ENCODE results near the gene FSTL5.

FSTL5 gene

DNA sequence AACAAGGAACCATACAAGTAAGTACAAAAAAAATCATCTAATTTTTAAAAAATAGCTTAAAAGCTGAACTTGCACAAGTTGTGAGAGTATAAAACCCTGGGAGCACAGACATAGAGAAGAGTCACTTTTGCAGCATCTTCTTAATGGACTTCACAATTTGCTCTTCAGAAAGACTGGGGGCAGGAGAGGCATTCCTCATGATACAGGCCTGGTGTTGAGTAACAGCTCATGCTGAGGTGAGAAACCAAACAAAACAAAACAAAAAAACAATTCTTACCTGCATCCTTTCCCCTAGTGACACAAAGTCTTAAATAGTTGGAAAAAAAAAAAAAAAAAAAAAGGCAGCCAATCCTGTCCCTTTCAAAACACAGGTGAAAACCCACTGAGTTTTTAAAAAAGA lies 562.8 kb downstream of the FSTL5 start:
- no peak overlapping the region for H3K27ac ChIP-seq (ENCODE audit: low read length)

DNA sequence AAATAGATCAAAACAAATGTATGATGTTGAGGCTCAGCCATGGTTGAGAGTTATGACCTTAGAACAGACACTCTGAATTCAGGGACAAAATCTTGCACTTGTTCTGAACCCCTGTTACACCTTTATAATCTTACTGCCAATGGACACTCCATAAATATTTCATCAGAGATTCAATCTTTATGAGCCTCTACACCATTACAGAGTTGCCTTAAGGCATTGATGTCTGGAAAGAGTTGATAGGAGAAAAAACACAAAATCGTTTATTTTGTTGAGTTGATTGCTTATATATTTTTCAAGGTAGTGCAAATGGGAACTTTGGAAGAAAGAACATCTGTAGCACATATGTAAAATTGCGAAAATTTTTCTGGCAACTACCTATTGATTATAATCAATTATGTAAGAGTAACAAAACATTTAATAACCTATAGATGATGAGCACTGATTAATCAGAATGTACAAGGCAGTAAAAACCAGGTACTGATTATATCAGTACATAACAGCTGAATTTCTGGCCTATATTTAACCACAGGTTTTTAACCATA lies 568.5 kb downstream of the FSTL5 start:
- no peak overlapping the region for H3K27ac ChIP-seq (ENCODE audit: low read length)
- no peaks in the 10 kb centered on the region for H3K27me3 ChIP-seq (ENCODE audit: insufficient read depth, low read length)
- H3K4me1 ChIP-seq (ENCODE audit: insufficient read depth, low read length) = no peaks in the 10 kb centered on the region

More for the DNA sequence above, 562.8 kb downstream of the FSTL5 start:
- Histone ChIP-seq H3K9ac (ENCODE audit: low read depth, low read length) (no peak overlapping the region), H3K4me1 (ENCODE audit: insufficient read depth, low read length) (no peaks in the 10 kb centered on the region), H3K4me3 (ENCODE audit: low read length) (no peak overlapping the region), H3K27me3 (ENCODE audit: insufficient read depth, low read length) (no peaks in the 10 kb centered on the region), H3K36me3 (ENCODE audit: insufficient read depth, low read depth, low read length) (no peaks in the 10 kb centered on the region), H3K9me3 (ENCODE audit: insufficient read depth, low read depth, low read length) (no peaks in the 10 kb centered on the region)

DNA sequence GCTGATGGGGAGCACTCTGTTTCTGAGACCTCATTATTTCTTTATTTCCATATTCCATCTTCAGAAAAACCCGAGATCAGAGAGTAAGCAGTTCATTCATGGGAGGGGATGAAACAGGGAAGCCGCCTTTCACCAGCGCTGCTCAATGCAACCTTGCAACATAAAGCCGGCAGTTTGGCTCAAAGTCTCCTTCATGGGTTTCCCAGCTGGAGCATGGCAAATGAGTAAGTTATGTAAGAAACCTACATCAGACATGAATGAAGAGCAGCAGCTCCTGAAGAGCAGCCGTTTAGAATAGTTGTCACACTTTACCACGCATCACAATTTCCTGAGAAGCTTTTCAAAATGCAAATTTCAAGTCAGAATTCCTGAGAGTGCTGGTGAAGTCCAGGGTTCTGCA lies 578.8 kb downstream of the FSTL5 start:
- Histone ChIP-seq H3K9me3 (ENCODE audit: insufficient read depth, low read depth, low read length) (no peaks in the 10 kb centered on the region), H3K27me3 (ENCODE audit: insufficient read depth, low read length) (no peaks in the 10 kb centered on the region), H3K9ac (ENCODE audit: low read depth, low read length) (no peak overlapping the region), H3K36me3 (ENCODE audit: insufficient read depth, low read depth, low read length) (no peaks in the 10 kb centered on the region), H3K27ac (ENCODE audit: low read length) (no peak overlapping the region), H3K4me1 (ENCODE audit: insufficient read depth, low read length) (peaks cover 8% of the 10 kb centered on the region), H3K4me3 (ENCODE audit: low read length) (no peak overlapping the region)

More for the DNA sequence above, 568.5 kb downstream of the FSTL5 start:
- Histone ChIP-seq H3K9ac (ENCODE audit: low read depth, low read length) (no peak overlapping the region), H3K4me3 (ENCODE audit: low read length) (no peak overlapping the region), H3K9me3 (ENCODE audit: insufficient read depth, low read depth, low read length) (no peaks in the 10 kb centered on the region), H3K36me3 (ENCODE audit: insufficient read depth, low read depth, low read length) (no peaks in the 10 kb centered on the region)

DNA sequence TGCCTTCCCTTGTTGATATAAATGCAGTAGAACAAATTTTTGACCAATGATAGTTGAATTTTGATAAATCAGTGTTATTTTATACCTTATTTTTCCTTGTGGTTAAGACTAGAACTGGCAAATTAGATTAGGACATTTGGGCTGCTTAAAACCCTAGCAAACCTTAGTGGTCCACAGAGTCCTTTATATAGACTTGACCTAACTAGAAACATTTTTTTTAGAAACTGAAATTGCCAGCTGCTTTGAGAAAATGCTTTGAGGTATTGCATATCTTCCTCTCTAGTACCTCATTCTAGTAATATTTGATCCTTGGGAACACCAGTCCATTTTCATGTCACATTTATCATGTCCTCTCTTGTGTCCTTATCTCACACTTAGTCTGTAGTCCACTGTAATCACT lies 580.3 kb downstream of the FSTL5 start:
- no peak overlapping the region for H3K27ac ChIP-seq (ENCODE audit: low read length)
- H3K9ac ChIP-seq (ENCODE audit: low read depth, low read length) = no peak overlapping the region
- H3K4me1 ChIP-seq (ENCODE audit: insufficient read depth, low read length) = peaks cover 8% of the 10 kb centered on the region
- H3K9me3 ChIP-seq (ENCODE audit: insufficient read depth, low read depth, low read length) = no peaks in the 10 kb centered on the region
- no peaks in the 10 kb centered on the region for H3K36me3 ChIP-seq (ENCODE audit: insufficient read depth, low read depth, low read length)
- H3K27me3 ChIP-seq (ENCODE audit: insufficient read depth, low read length) = no peaks in the 10 kb centered on the region
- H3K4me3 ChIP-seq (ENCODE audit: low read length) = no peak overlapping the region

DNA sequence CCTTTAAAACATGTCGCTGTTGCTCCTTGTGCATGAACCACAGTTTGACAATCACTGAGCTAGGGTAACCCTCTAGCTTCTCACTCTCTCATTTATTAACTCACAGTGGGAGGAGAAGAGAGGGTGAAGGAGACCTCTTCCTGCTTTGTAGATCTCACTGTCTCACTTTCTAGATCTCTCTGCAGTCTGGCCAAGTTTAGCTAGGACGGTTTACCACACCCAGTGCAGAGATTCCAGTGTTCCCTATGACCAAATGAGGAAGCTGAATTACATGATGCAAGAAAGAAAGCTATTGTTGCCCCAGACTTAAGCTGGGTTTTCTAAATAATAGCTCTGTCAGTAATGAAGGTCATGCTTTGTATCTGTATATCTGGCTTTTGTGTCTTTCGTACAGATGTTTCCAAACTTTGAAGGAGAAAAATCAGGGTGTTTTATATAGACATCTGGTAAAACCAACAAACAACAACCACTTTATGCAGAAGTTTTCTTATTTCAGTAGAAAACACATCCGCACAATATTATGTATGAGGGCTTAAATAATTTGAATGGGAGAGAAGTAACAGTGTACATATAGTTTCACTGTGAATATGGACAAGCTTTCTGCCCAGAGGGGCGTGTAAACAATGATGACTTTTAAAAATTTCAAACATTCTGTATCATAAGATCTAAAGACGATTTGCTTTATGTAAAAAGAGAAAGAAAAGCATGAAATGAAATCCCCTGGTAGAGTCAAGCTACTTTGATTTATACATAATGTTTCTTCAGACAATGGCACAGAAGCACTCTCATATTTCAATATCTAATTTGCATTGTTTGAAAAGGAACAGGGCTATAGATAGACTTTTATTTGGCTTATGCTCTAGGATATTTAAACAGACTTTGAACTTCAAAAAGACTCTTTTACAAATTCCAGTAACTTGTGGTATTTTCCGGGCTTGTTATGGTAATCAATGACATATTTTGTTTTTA lies 582.3 kb downstream of the FSTL5 start:
- H3K4me1 ChIP-seq (ENCODE audit: insufficient read depth, low read length) = peaks cover 8% of the 10 kb centered on the region

DNA sequence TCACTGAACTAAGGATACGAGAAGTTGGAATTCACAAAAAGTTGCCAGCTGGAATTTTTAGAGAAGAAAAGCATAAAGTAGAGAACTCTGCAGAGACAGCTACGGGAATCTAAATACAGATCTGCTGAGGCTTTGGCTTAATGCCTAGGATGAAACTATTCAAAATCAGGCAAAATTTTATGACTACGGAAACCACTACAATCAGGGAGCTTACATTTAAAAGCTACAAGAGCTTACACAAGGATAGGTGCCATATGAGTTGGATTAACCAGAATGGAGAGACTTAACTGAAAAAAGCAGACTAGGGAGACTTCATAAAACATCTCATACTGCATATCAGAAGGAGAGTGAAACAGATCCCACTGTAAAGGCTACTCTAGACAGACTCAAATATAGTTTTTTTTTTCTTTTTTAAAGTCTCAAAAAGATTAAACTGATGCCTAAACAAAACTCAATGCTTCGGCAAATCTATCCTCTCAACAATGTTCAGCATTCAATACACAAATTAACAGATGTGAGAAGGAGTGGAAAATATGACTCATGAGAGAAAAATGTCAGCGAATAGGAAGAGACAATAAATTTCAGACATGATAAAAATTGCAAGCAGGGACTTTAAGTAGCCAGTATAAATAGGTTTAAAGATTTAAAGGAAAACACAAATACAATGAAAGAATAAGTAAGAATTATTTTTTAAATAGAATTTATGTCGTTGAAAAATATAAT lies 586.1 kb downstream of the FSTL5 start:
- Histone ChIP-seq H3K27ac (ENCODE audit: low read length) (no peak overlapping the region), H3K36me3 (ENCODE audit: insufficient read depth, low read depth, low read length) (no peaks in the 10 kb centered on the region), H3K9me3 (ENCODE audit: insufficient read depth, low read depth, low read length) (no peaks in the 10 kb centered on the region), H3K9ac (ENCODE audit: low read depth, low read length) (no peak overlapping the region), H3K27me3 (ENCODE audit: insufficient read depth, low read length) (no peaks in the 10 kb centered on the region), H3K4me3 (ENCODE audit: low read length) (no peak overlapping the region), H3K4me1 (ENCODE audit: insufficient read depth, low read length) (no peaks in the 10 kb centered on the region)

More for the DNA sequence above, 582.3 kb downstream of the FSTL5 start:
- no peaks in the 10 kb centered on the region for H3K27me3 ChIP-seq (ENCODE audit: insufficient read depth, low read length)
- H3K4me3 ChIP-seq (ENCODE audit: low read length) = no peak overlapping the region
- H3K36me3 ChIP-seq (ENCODE audit: insufficient read depth, low read depth, low read length) = no peaks in the 10 kb centered on the region
- no peak overlapping the region for H3K27ac ChIP-seq (ENCODE audit: low read length)
- H3K9ac ChIP-seq (ENCODE audit: low read depth, low read length) = no peak overlapping the region
- no peaks in the 10 kb centered on the region for H3K9me3 ChIP-seq (ENCODE audit: insufficient read depth, low read depth, low read length)

DNA sequence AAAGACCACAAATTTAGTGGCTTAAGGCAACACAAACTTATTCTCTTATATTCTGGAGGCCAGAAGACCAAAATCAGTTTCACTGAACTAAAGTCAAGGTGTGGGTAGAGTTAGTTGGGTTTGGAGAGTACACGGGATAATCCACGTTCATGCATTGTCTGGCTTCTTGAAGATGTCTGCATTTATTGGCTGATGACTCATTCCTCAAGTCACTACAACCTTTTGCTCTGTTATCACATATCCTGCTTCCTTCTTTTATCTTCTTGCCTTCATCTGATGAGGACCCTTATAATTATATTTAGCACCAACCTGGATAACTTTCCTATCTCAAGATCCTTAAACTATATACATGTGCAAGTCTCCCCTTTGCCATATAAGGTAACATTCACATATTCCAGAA lies 590.0 kb downstream of the FSTL5 start:
- H3K27ac ChIP-seq (ENCODE audit: low read length) = no peak overlapping the region
- H3K9me3 ChIP-seq (ENCODE audit: insufficient read depth, low read depth, low read length) = no peaks in the 10 kb centered on the region
- no peaks in the 10 kb centered on the region for H3K4me1 ChIP-seq (ENCODE audit: insufficient read depth, low read length)
- no peak overlapping the region for H3K9ac ChIP-seq (ENCODE audit: low read depth, low read length)
- H3K36me3 ChIP-seq (ENCODE audit: insufficient read depth, low read depth, low read length) = no peaks in the 10 kb centered on the region
- no peaks in the 10 kb centered on the region for H3K27me3 ChIP-seq (ENCODE audit: insufficient read depth, low read length)
- H3K4me3 ChIP-seq (ENCODE audit: low read length) = no peak overlapping the region

DNA sequence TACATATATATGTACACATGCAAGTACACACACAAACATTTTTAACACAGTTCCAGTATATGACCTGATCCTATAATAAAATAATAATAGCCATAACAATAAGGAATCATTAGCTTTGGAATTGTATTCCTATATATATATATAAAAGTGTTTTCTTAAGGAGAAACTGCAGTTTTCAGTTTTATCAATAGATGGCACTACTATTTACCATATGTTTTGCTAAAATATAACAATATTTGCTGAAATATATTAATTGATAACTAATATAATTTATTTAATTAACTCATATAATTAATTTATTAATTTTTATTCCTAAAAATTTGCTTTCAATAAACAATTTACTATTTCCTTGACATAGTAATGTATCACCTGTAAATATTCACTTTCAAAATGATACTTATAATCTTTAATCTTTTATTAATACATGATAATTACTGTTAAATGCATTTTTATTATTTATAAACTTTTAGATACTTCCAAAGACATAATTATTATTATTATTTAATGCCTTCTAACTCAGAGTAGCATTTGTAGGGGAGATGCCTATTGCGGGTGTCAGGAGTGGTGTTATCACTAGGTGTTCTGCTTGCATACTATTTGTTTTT lies 599.5 kb downstream of the FSTL5 start:
- no peaks in the 10 kb centered on the region for H3K9me3 ChIP-seq (ENCODE audit: insufficient read depth, low read depth, low read length)
- H3K27me3 ChIP-seq (ENCODE audit: insufficient read depth, low read length) = no peaks in the 10 kb centered on the region
- H3K4me1 ChIP-seq (ENCODE audit: insufficient read depth, low read length) = no peaks in the 10 kb centered on the region
- H3K4me3 ChIP-seq (ENCODE audit: low read length) = no peak overlapping the region
- no peak overlapping the region for H3K27ac ChIP-seq (ENCODE audit: low read length)
- no peaks in the 10 kb centered on the region for H3K36me3 ChIP-seq (ENCODE audit: insufficient read depth, low read depth, low read length)
- H3K9ac ChIP-seq (ENCODE audit: low read depth, low read length) = no peak overlapping the region

DNA sequence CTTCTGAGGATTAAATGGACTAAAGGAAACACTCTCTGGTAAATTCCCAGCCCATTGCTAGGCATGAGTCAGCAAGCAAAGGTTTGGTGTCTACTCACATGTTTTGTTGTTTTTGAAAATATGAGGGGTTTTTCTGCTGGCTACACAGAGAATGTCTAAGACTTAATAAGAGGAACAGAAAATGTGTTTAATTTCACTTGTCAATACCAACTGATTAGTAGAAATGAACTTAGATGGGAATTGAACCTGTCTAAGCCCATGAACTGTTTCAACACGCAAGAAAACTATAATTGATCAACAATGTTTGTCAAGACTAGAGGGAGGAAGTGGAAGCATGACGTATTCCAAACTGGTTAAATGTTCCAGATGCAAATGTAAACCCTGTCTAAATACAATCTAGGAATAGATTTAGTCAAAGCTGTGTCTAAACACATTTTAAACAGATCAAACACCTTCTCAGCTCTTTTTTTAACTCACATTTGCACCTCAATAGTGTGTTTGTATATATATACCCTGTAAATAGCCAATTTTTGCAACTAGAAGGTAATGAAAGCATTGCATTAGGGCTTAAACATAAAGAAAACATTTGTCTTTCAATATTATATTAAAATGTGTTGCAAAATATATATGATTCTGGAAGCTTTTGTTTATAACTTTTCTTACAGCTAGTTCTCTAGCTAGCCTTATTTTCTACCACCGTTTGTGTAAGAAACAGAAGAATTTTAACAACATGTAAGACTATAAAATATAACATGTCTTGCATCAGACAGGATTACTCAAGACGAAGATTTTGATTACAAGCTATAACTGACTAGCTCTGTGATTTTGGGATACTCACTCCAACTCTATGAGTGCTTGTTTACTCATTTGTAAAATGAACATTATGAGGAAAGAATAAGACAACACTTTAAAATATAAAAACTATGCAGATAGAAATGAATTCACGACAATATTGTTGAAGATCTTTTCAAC lies 607.8 kb downstream of the FSTL5 start:
- Histone ChIP-seq H3K4me1 (ENCODE audit: insufficient read depth, low read length) (peaks cover 9% of the 10 kb centered on the region), H3K9ac (ENCODE audit: low read depth, low read length) (no peak overlapping the region), H3K4me3 (ENCODE audit: low read length) (no peak overlapping the region)

DNA sequence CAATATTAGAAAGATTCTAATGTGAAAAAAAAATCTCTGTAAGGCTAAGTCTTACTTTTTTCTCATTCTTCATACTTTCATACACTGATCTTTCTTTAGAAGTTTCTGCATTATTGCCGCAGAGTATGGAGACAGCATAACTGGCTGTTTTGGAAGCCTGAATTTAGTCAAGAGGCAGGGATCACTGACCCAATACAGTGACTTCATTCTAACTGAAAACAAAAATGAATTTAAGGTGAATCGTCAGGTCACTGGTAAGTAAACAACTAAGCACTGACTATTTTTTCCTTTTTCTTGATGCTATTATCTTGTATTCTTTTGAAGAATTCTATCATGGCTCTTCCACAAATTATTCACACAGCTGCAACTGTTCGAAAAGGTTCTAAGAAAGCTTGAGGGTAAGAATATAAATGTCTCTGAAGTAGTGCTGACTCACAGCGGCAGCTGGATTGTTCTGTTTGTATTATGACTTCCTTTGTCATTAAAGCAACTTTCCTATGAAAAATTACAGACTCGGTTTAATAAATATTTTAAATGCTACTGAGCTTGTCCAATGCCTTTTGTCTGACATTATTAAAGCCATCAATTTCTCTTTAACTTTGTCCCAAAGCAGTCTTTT lies 609.3 kb downstream of the FSTL5 start:
- H3K4me3 ChIP-seq (ENCODE audit: low read length) = no peak overlapping the region
- H3K27ac ChIP-seq (ENCODE audit: low read length) = peak overlapping the region; percentile 22
- no peaks in the 10 kb centered on the region for H3K27me3 ChIP-seq (ENCODE audit: insufficient read depth, low read length)
- peaks cover 9% of the 10 kb centered on the region for H3K4me1 ChIP-seq (ENCODE audit: insufficient read depth, low read length)
- no peaks in the 10 kb centered on the region for H3K36me3 ChIP-seq (ENCODE audit: insufficient read depth, low read depth, low read length)
- no peak overlapping the region for H3K9ac ChIP-seq (ENCODE audit: low read depth, low read length)
- H3K9me3 ChIP-seq (ENCODE audit: insufficient read depth, low read depth, low read length) = no peaks in the 10 kb centered on the region

More for the DNA sequence above, 607.8 kb downstream of the FSTL5 start:
- H3K9me3 ChIP-seq (ENCODE audit: insufficient read depth, low read depth, low read length) = no peaks in the 10 kb centered on the region
- no peaks in the 10 kb centered on the region for H3K36me3 ChIP-seq (ENCODE audit: insufficient read depth, low read depth, low read length)
- no peaks in the 10 kb centered on the region for H3K27me3 ChIP-seq (ENCODE audit: insufficient read depth, low read length)
- no peak overlapping the region for H3K27ac ChIP-seq (ENCODE audit: low read length)
